ENCODE results near the gene NEDD4. TPM values are rescaled to one million over a fixed set of nuclear protein-coding genes. Genes with fewer than 3 reads are reported as not detected.

The NEDD4 gene
- total and polyA plus RNA-seq, 10 of the 15 experiments (the other 5 are each of a cell fraction or from before 2014, with no cell fraction given) = 1.3 to 7.7 (median 4.4) TPM

DNA sequence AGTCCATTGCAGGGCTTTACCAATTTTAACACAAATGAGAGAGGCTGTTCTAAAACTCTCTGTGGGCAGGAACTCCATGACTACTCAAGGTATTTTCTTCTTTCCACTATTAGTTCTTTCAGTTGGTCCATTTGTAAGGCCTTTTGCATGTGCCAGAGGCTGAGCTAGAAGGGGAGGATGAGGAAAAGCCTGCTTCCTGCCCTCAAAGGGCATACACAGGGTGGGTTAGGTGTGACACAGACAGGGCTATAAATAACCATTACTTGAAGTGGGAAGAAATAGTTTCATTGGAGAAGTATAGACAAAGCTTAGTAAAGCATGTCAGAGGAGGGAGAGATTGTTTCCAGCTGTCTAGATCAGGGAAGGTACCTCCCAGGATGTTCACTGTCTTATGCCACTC is 198.4 kb downstream of the NEDD4 start (continued):
- no peak for TF ChIP-seq ZBTB4 (CRISPR knock-in tag; IDR thresholded peaks at IDR 0.05)
- TF ChIP-seq, protein P1, sequence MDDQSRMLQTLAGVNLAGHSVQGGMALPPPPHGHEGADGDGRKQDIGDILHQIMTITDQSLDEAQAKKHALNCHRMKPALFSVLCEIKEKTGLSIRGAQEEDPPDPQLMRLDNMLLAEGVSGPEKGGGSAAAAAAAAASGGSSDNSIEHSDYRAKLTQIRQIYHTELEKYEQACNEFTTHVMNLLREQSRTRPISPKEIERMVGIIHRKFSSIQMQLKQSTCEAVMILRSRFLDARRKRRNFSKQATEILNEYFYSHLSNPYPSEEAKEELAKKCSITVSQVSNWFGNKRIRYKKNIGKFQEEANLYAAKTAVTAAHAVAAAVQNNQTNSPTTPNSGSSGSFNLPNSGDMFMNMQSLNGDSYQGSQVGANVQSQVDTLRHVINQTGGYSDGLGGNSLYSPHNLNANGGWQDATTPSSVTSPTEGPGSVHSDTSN (IDR thresholded peaks at IDR 0.05; ENCODE audit: insufficient replicate concordance, low read depth, low read length) = no peak
- TF ChIP-seq TBL1XR1 (IDR thresholded peaks at IDR 0.05; ENCODE audit: low read depth, low read length) = no peak
- TF ChIP-seq WRNIP1 (IDR thresholded peaks at IDR 0.05; ENCODE audit: borderline replicate concordance, low read depth, low read length) = no peak
- no peak for TF ChIP-seq RUNX3 (IDR thresholded peaks at IDR 0.05; ENCODE audit: low read length)
- TF ChIP-seq RBBP5 (conservative IDR thresholded peaks at IDR 0.05) = no peak
- TF ChIP-seq, protein P2, sequence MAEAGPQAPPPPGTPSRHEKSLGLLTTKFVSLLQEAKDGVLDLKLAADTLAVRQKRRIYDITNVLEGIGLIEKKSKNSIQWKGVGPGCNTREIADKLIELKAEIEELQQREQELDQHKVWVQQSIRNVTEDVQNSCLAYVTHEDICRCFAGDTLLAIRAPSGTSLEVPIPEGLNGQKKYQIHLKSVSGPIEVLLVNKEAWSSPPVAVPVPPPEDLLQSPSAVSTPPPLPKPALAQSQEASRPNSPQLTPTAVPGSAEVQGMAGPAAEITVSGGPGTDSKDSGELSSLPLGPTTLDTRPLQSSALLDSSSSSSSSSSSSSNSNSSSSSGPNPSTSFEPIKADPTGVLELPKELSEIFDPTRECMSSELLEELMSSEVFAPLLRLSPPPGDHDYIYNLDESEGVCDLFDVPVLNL (IDR thresholded peaks at IDR 0.05; ENCODE audit: low read depth, low read length) = no peak
- TF ChIP-seq, protein P3, sequence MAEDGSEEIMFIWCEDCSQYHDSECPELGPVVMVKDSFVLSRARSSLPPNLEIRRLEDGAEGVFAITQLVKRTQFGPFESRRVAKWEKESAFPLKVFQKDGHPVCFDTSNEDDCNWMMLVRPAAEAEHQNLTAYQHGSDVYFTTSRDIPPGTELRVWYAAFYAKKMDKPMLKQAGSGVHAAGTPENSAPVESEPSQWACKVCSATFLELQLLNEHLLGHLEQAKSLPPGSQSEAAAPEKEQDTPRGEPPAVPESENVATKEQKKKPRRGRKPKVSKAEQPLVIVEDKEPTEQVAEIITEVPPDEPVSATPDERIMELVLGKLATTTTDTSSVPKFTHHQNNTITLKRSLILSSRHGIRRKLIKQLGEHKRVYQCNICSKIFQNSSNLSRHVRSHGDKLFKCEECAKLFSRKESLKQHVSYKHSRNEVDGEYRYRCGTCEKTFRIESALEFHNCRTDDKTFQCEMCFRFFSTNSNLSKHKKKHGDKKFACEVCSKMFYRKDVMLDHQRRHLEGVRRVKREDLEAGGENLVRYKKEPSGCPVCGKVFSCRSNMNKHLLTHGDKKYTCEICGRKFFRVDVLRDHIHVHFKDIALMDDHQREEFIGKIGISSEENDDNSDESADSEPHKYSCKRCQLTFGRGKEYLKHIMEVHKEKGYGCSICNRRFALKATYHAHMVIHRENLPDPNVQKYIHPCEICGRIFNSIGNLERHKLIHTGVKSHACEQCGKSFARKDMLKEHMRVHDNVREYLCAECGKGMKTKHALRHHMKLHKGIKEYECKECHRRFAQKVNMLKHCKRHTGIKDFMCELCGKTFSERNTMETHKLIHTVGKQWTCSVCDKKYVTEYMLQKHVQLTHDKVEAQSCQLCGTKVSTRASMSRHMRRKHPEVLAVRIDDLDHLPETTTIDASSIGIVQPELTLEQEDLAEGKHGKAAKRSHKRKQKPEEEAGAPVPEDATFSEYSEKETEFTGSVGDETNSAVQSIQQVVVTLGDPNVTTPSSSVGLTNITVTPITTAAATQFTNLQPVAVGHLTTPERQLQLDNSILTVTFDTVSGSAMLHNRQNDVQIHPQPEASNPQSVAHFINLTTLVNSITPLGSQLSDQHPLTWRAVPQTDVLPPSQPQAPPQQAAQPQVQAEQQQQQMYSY (CRISPR knock-in tag; IDR thresholded peaks at IDR 0.05) = no peak
- no peak for TF ChIP-seq MXI1 (IDR thresholded peaks at IDR 0.05; ENCODE audit: low read depth, low read length)
- TF ChIP-seq TCF12 (IDR thresholded peaks at IDR 0.05; ENCODE audit: low read depth, low read length) = no peak
- no peak for TF ChIP-seq MEF2B (IDR thresholded peaks at IDR 0.05; ENCODE audit: partially characterized antibody, poor library complexity, severe bottlenecking)
- no peak for TF ChIP-seq DPF2 (IDR thresholded peaks at IDR 0.05)

Measured in GM12878 (cell line).